Vagina (tissue), 2 donors: ENCODE measurements around the gene PDCD7.
"Not testable (repeated sequence)": the region's sequence is repeated elsewhere in the genome, so short reads cannot be mapped to it uniquely, and the experiment has no call there.

Experiments
- POLR2A ChIP-seq, 2 donors: fragments of 450-650 bp; IDR thresholded peaks; one replicate each; pipeline ENCODE4 v1.6.1; 2017; ENCODE audit warnings: antibody characterized with exemption in 2 of 2, mild to moderate bottlenecking in 2 of 2, moderate library complexity in 2 of 2
- POLR2AphosphoS5 ChIP-seq, 2 donors: sonication (generic); formaldehyde crosslinking; IDR thresholded peaks; one replicate each; pipeline ENCODE4 v1.9.0; 2017; ENCODE audit warnings: antibody characterized with exemption in 2 of 2, mild to moderate bottlenecking in 2 of 2, low read depth in 1 of 2; ENCODE audit not compliant: insufficient read depth in 1 of 2
- TF ChIP-seq, protein P1 (sequence below), 3 experiments: fragments of 450-650 bp in 2 of 3; fragments of 200-600 bp in 1 of 3; sonication (generic) in 1 of 3; IDR thresholded peaks; one replicate each; pipeline ENCODE4 v1.5.1; 2017 to 2019; ENCODE audit warnings: antibody characterized with exemption in 3 of 3, mild to moderate bottlenecking in 2 of 3, moderate library complexity in 2 of 3

DNA sequence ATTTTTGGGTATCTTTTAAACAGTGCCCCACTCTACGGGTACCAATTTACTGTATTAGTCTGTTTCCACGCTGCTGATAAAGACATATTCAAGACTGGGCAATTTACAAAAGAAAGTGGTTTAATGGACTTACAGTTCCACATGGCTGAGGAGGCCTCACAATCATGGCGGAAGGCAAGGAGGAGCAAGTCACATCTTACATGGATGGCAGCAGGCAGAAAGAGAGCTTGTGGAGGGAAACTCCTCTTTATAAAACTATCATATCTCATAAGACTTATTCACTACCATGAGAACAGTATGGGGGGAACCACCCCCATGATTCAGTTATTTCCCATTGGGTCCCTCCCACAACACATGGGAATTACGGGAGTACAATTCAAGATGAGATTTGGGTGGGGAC lies 4.3 kb upstream of the PDCD7 start:
- TF ChIP-seq, protein P1, sequence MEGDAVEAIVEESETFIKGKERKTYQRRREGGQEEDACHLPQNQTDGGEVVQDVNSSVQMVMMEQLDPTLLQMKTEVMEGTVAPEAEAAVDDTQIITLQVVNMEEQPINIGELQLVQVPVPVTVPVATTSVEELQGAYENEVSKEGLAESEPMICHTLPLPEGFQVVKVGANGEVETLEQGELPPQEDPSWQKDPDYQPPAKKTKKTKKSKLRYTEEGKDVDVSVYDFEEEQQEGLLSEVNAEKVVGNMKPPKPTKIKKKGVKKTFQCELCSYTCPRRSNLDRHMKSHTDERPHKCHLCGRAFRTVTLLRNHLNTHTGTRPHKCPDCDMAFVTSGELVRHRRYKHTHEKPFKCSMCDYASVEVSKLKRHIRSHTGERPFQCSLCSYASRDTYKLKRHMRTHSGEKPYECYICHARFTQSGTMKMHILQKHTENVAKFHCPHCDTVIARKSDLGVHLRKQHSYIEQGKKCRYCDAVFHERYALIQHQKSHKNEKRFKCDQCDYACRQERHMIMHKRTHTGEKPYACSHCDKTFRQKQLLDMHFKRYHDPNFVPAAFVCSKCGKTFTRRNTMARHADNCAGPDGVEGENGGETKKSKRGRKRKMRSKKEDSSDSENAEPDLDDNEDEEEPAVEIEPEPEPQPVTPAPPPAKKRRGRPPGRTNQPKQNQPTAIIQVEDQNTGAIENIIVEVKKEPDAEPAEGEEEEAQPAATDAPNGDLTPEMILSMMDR (IDR thresholded peaks at IDR 0.05), result not testable (repeated sequence)
- not testable (repeated sequence) for TF ChIP-seq POLR2AphosphoS5 (IDR thresholded peaks at IDR 0.05; ENCODE audit: insufficient read depth in 1 of 2, low read depth in 1 of 2); POLR2A (IDR thresholded peaks at IDR 0.05)
